Left lobe of liver (tissue), 2 donors: Measurements from ENCODE around the gene PARN. TPM values are rescaled to one million over a fixed set of nuclear protein-coding genes. Genes with fewer than 3 reads are reported as not detected.
A peak's percentile ranks its signal among the peaks of the same experiment; 100 is the strongest.
"Not testable (repeated sequence)": the region's sequence is repeated elsewhere in the genome, so short reads cannot be mapped to it uniquely, and the experiment has no call there.

Source experiments
- ATAC-seq: fragments of 200-7000 bp; cut with Tn5 transposase; one replicate; pipeline ENCODE4 v1.9.1; 2020; ENCODE audit warnings: mild to moderate bottlenecking, moderate library complexity
- DNase-seq: peaks from one replicate; pipeline ENCODE4 v3.0.0-alpha.2; 2020; ENCODE audit warnings: low spot score
- total RNA-seq: library from RNA; stranded (reverse); gene quantifications from one replicate; pipeline ENCODE4 v1.2.1, GENCODE V29; 2021
- donor health status: DM: no; HTN: no; CAD: no; lungs with moderate emphysema.
- donor health status: DM: no; HTN: yes; CAD: no.

Gene PARN
- total RNA-seq, 1 donor from 2014 or later: 14.5 TPM

DNA sequence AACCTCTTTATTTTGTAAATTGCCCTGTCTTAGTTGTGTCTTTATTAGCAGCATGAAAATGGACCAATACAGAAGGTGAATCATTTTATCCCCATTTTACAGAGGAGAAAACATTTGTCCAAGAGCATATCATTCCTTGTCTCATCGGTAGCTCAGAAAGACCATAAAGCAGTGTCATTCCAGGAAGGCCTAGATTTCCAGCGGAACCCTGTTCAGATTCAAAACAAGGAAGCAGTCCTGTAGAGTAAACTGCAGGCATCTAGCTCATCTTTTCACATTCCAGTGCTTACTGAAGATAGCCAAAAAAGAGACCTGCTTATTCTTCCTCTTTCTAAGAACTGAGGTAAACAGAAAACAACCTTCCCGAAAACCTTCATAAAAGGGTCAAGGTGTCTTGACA lies 54.0 kb downstream of the PARN start:
- ATAC-seq (peak; percentile 6), DNase-seq (no peak)

DNA sequence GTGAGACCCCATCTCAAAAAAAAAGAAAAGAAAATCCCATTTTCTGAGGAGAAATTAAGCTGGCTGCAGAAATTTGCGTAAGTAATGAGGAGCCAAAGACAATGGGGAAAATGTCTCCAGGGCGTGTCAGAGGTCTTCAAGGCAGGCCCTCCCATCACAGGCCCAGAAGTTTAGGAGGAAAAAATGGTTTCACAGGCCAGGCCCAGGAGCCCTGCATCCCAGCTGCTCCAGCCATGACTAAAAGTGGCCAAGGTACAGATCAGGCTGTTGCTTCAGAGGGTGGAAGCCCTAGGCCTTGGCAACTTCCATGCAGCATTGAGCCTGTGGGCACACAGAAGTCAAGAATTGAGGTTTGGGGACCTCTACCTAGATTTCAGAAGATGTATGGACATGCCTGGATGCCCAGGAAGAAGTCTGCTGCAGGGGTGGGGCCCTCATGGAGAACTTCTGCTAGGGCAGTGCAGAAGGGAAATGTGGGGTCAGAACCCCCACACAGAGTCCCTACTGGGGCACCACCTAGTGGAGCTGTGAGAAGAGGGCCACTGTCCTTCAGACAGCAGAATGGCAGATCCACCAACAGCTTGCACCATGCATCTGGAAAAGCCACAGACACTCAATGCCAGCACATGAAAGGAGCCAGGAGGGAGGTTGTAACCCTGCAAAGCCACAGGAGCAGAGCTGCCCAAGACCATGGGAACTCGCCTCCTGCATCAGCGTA lies 55.2 kb downstream of the PARN start:
- not testable (repeated sequence) for ATAC-seq, DNase-seq

DNA sequence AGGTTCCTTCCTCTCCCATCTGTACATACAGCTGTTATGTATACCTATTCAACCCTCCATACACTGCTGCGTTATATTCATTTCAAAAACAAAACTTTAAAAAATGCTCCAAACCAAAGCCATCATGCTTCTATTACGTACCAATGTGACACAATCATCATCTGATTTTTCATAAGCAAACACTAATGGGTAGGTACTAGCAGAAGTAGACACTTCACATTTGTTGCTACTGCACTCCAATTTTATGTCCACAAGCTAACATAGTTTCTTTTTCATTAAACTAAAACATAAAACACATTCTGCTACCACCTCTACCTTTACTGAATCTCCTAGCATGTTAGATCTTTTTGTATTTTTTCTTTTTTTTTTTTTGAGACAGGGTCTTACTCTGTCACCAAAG lies 57.5 kb downstream of the PARN start:
- ATAC-seq (no peak), DNase-seq (no peak)

DNA sequence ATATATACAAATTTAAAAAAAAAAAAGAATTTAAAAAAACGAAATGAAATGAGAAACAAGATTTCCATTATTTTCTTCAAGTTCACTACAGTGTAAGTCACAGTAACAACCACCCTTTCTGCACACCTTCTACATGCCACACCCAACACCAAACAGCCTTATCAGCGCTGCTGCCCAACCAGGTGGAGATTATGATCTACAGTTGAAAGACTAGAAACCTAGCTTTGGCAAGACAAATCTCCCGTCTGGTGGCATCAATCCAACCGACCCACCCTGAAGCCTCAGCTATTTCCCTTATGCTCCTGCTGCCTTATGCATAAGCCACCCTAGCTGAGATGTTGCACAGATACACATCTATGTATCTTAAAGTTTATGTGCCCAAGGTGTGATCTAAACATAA lies 60.8 kb downstream of the PARN start:
- DNase-seq: no peak
- no peak for ATAC-seq

DNA sequence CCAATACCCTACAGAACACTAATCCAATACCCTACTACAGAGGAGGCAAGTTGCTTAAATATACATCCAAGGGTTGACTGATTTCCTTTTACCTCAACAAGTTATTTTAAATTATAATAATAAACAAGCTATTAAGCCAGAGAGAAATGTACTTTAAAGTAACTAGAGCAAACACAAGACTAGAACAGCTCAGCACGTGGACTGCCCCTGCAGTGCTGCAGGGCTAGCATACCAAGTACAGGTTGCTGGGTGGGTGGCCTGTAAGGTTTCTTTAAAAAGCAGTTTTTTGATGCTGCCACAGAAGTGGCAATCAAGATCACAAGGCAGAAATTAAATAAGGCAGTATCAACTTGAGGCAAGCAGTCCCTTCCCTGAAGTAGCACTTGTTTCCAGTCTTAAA lies 63.5 kb downstream of the PARN start:
- DNase-seq (no peak), ATAC-seq (no peak)

DNA sequence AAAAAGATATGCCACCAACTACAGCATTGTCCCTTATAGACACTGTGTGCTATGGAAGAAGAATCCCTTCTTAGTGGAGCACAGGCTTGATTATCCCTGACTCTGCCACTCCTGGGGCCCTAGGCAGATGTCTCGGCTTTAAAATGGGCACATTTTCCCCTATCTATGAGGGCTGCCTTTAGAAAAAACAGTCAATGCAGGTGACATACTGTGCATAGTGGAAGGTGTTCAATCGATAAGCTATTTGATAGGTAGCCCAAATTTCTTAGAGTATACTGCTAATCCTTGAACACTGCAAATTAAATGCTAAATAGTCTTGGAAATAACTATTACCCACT lies 64.4 kb downstream of the PARN start:
- ATAC-seq (no peak), DNase-seq (no peak)

DNA sequence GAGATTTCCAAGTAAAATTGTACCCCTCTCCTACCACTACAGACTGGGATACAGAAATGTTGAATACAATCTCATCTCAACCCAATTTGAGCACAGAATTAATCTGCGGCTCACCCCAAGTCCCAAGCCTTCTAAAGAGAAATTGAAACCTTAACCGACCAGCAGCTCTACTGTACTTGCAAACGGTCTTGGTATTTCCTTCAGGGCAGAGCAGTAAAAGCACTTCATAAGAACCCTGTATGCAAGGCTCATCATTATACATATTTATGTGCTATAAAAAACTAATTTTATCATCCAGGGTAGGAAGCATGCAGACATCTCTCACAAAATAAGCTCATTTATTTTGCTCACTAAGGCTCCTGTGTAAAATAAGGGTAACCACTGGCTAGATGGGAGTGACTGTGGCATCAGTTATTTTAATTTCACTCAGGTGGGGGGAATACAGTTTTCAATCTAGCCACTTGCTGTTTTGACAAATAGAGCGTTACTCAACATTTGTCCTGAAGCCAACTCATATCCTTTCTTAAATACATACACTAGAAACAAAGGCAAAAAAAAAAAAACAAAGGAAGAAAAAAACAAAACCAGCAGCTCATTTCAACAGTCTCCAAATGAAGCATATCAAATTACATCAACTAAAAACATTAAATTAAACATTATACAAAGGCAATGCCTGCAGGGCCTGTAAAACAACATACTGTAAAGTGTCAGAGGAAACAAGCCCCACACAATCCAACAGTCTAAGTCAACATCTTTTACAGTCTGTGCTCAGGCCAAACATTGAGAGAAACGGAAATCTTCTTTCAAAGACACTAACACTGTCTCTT lies 65.0 kb downstream of the PARN start:
- DNase-seq: no peak
- no peak for ATAC-seq

DNA sequence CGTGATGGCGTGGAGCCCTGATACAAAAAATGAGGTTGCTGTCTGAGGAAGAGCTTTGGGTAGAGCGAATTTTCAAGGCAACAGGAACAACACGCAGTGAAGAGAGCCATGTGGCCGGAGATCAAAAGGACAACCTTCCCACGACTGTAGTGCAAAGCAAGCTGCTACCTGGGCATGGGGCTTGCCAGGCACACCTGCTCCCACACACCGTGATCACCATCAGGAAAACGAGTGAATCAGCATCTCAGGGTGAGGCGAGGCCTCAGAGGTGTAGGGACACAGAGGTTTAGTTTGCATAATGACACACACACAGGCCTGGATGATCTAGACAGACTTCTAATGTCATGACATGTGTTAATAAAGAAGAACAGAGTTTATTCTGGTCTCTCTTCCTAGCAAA lies 65.7 kb downstream of the PARN start:
- ATAC-seq: peak; percentile 36
- peak; percentile 62 for DNase-seq

DNA sequence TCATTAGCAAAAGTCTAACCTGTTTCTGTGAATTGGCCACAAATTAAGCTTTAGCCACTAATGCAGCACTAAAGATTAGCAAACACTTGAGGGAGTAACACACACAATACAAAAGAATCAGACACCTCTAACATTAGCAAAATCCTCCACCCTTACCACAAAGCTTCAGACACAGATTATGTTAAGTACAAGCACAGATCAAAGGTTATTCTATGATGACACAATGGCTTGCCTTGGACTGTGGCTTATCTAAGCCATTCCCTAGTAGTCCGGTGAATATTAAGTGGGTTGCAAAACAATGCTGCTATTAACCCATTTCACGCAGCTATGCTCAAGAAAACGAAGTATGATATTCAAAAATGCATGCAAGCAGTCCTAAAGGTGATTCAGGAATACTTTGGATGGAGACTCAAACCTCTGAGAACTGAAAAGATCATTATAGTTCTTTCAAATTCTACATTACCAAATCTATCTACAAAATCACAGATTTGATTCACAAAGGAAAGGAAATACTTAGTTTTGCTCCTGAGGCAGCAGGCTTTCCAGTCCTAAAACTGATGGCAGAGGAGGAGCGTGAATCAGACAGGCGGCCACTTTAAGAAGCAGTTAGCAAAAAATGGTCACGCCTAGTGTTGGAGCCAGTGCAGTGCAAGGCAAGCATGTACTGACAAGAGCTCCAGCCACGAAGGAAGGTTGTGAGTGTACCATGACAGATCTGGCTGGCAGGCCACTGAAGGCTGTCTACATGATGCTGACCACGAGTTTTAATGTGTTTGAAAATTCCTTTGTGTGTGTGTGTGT lies 67.2 kb downstream of the PARN start:
- peak; percentile 66 for ATAC-seq
- DNase-seq: peak; percentile 79

DNA sequence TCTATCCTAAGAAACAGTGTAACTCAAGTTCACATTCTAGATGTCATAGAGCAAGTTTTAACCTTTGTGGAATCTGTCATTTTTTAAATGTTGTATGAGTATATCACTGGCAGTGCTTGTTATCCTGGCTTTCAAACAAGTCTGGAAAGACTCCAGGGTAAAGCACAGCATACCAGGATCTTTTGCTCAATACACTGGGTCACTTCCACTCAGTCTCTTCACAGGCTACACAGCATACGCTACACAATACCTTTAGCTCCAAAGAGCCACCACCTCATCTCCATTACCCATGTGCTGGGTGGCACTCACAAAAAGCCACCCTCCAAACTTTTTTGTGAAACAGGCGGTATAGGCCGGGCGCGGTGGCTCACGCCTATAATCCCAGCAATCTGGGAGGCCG lies 69.5 kb downstream of the PARN start:
- DNase-seq (peak; percentile 53), ATAC-seq (peak; percentile 65)

DNA sequence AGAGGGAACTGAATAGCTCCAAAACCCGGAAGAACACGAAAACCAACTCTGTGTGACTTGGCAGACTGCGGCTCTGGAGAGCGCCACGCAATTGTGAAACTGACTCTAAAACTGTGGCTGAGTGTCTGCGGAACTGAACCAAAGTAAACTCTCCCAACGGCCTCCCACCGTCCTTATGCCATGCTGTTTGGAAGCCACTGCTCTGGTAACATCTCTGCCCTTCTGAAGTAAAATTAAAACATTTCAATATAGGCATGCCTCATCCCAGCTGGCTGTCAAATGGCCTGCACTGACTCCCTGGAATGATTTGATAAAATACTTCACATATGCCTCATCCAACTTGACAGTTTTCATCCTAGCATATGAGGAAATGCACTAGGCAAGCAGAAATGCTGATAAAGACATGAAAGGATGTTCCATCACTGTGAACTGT lies 70.2 kb downstream of the PARN start:
- DNase-seq (peak; percentile 87), ATAC-seq (peak; percentile 72)

DNA sequence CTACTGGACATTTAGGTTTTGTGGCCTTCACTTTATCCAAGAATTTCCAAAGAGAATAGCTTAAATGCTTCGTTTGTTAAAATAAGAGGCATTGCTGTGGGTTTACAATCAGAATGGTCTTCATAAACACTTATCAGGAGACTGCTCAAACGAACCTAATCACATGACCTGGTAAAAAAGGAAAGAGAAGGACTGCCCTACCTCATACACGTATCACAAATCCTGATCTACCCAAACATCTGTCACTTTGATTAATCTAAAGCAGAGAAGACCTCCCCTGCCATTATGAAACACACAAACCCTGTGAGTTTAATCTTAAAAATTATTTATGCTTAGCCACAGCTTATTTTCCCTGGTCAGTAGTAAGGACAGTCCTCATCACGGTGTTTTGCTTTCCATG lies 76.6 kb downstream of the PARN start:
- DNase-seq (no peak), ATAC-seq (no peak)

DNA sequence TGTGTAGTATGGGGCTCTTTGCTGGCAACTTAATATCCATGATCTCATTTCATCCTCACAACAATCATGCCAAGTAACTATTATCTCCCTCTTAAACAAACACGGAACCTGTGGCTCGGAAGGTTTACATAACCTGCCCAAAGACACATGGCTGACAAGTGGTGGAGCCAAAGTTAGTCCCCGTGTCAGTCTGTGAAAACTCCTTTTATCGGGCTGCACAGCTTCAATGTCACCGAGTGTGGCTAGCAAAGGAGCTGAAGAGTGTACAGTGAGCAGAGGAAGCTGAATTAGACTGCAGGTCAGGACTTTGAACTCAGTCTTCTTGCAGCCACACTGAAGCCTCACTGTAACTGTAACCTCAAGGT lies 80.3 kb downstream of the PARN start:
- ATAC-seq: peak; percentile 80
- DNase-seq: peak; percentile 70

DNA sequence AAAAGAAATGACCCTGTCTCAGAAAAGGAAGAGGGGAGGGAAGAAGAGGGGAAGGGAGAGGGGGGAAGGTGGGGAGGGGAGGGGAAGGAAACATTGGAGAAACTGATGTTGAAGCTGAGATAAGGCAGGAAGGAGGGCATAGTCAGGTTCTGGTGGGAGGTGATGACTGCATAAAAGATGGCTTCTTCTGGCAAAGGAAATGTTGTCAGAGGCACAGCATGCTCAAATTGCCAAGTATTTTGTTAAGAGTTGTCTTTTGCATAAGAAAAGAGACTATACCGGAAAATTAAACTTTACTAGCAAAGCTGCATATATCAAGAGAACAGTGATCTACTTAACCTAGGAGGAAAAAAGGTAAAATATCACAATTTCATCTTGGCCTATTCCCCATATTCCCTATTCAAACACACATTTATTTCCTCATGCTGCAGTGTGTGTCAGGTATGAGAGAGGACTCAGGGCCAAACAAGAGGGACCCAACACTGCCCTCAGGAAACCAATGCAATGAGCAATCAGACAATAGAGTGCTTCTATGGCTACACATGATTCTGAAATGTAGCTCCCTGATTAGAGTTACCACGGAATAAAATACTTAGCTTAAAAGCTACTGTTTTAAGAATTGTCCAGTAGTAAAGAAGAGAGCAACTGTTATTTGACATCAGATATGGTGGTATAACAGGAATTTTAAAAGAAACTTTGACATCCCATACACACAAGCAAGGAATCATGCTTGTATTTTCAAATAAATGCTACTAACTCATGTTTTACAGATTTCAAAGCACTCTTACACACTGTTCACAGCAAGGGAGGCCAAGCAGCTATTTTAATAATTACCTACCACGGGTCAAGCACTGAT lies 80.9 kb downstream of the PARN start:
- ATAC-seq (peak; percentile 66), DNase-seq (no peak)

DNA sequence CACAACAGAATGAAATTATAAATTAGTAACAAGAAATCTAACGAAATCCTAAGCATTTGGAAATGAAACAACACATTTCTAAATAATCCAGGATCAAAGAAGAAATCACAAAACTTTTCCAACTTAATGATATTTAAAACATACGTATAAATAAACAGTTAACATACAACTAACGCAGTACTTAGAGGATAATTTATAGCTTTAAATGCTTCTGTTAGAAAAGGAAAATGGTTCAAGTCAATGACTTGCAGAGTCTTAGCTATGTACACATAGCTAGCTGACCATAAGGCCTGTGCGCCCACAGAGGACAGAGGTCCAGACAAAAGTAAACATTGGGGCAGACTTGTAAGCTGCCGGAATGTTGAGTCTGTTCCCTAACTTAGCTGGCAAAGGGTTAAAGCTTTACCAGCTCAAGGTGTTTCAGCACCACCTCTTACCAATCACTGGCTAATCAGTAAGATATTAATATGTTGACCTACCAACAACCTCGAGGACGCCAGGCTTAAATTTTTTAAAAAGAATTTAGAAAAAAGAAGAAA lies 84.6 kb downstream of the PARN start:
- peak; percentile 81 for ATAC-seq
- peak; percentile 77 for DNase-seq

DNA sequence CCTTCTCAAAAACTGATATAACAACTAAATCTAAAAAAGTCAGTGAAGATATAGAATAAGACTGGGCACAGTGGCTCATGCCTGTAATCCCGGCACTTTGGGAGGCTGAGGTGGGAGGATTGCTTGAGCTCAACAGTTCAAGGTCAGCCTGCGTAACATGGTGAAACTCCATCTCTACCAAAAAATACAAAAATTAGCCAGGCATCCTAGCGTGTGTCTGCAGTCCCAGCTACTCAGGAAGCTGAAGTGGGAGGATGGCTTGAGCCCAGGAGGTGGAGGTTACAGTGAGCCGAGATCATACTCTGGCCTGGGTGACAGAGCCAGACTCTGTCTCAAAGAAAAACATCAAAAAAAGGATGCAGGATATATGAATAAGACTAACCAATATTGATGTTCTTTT lies 85.2 kb downstream of the PARN start:
- ATAC-seq, DNase-seq: not testable (repeated sequence)

DNA sequence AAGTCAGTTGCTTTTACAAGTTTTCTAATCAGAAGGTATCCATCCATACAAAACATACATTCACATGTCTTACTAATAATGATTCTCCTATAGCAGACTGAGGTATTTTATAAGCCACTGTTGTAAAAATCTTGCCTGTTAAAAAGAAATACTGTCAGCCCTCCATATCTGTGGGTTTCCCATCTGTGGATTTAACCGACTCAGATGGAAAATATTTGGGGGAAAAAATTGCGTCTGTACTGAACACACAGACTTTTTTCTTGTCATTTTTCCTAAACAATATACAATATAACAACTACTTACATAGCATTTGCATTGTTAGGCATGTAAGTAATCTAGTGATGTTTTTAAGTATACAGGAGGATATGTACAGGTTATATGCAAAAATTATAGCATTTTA lies 90.4 kb downstream of the PARN start:
- ATAC-seq (no peak), DNase-seq (no peak)

DNA sequence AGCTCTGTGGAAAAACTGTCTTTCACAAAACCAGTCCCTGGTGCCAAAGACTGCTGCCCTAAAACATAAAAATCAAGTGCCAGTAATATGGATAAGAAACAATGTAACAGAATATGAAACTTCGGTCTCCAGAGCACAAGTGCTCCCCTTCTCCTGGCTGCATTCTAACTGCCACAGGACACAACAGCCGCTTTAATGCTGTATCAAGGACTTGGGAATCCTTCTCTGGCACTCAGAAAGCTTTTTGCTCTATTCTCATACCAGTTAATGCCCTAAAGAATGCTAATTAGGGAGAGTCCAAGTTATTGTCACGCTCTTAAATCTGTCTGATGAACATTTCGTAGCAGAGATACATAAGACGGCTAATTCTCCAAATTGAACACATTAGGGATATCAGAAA lies 90.9 kb downstream of the PARN start:
- DNase-seq (no peak), ATAC-seq (no peak)

DNA sequence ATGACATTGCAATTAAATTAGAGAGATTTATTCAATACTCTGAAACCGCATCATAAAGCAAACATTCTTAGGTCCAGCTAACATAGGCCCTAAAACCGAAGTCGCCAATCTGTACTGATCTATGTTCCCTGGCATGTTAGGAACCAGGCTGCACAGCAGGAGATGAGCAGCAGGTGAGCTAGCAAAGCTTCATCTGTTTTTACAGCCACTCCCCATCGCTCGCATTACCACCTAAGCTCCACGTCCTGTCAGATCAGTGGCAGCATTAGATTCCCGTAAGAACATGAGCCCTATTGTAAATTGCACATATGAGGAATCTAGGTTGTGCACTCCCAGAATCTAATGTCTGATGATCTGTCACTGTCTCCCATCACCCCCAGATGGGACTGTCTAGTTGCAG lies 91.5 kb downstream of the PARN start:
- ATAC-seq (no peak), DNase-seq (no peak)

DNA sequence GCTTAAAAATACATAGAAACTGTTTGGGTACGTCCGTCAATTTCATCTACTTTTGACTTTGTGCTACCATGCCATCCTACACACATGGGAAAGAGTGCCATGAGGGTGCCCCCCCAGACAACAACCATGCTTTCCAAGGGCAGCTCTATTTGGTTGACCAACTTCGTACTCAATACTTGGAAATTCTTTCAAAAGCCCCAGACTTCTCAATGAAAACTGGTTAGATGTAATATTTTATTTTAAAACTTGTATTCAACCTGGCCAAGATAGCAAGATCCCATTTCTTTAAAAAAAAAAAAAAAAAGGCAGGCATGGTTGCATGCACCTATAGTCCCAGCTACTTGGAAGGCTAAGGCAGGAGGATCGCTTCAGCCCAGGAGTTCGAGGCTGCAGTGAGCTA lies 98.4 kb downstream of the PARN start:
- no peak for DNase-seq
- no peak for ATAC-seq

DNA sequence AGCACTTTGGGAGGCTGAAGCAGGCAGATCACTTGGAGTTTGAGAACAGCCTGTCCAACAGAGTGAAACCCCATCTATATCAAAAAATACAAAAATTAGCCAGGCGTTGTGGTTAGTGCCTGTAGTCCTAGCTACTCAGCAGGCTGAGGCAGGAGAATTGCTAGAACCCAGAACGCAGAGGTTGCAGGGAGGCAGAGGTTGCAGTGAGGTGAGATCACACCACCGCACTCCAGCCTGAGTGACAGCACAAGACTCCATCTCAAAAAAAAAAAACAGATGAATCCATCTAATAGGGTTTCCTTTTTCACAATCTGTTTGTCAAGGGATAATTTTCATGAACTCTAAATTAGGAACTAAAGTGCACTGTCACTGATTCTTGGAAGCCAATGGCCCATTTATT lies 99.0 kb downstream of the PARN start:
- ATAC-seq (no peak), DNase-seq (no peak)
